CD4-positive, alpha-beta T cell (primary cell): ENCODE data around the gene TSKU. TPM values are rescaled to one million over a fixed set of nuclear protein-coding genes. Genes with fewer than 3 reads are reported as not detected.

ENCODE experiments used
- ATAC-seq: fragments of 200-7000 bp; cut with Tn5 transposase; one replicate; pipeline ENCODE4 v1.10.0; 2022; ENCODE audit warnings: mild to moderate bottlenecking; ENCODE audit not compliant: poor library complexity
- CTCF ChIA-PET: fragments of 350-600 bp; sonication (Branson Sonifier 250); formaldehyde crosslinking; loops from one replicate; lab custom pipeline; 2021; ENCODE audit warnings: antibody characterized with exemption, inconsistent platforms; lab: Charles Lee
- POLR2A ChIA-PET: fragments of 350-600 bp; sonication (Branson Sonifier 250); formaldehyde crosslinking; loops from one replicate; lab custom pipeline; 2021; ENCODE audit warnings: antibody characterized with exemption, inconsistent platforms; lab: Charles Lee
- DNase-seq, 14 experiments: peaks; one replicate each; pipeline ENCODE4 v3.0.0-alpha.2; 2013 to 2020; ENCODE audit warnings: mixed read lengths in 2 of 14
- H3K27ac ChIP-seq, 2 donors: one replicate each; pipeline versions ENCODE4 v1.5.1 to v1.7.0; 2013; ENCODE audit warnings: low read length in 2 of 2, low read depth in 1 of 2, mild to moderate bottlenecking in 1 of 2
- H3K27me3 ChIP-seq, 2 experiments: 1 replicate in 1 of 2; 2 replicates in 1 of 2; pipeline versions ENCODE4 v1.6.1 to v1.7.0; 2013; ENCODE audit warnings: low read length in 2 of 2, control low read depth in 1 of 2, mild to moderate bottlenecking in 1 of 2, moderate library complexity in 1 of 2; ENCODE audit not compliant: insufficient read depth in 2 of 2, control insufficient read depth in 1 of 2
- H3K36me3 ChIP-seq: one replicate; pipeline ENCODE4 v1.6.1; 2013; ENCODE audit warnings: low read length, control low read depth; ENCODE audit not compliant: insufficient read depth
- H3K4me1 ChIP-seq: one replicate; pipeline ENCODE4 v1.6.1; 2013; ENCODE audit warnings: low read length, control low read depth; ENCODE audit not compliant: insufficient read depth
- H3K4me3 ChIP-seq: one replicate; pipeline ENCODE4 v1.5.1; 2013; ENCODE audit warnings: mild to moderate bottlenecking, low read length, moderate library complexity
- H3K9me3 ChIP-seq, 2 experiments: 1 replicate in 1 of 2; 2 replicates in 1 of 2; pipeline versions ENCODE4 v1.6.1 to v1.7.0; 2013; ENCODE audit warnings: low read length in 2 of 2, mild to moderate bottlenecking in 2 of 2, control low read depth in 1 of 2, moderate library complexity in 1 of 2; ENCODE audit not compliant: control insufficient read depth in 1 of 2, insufficient read depth in 1 of 2
- H3K27ac Mint-ChIP-seq: one replicate; pipeline ENCODE4 v1.8.0; 2020; ENCODE audit warnings: mixed read lengths
- H3K27me3 Mint-ChIP-seq: one replicate; pipeline ENCODE4 v1.8.0; 2021; ENCODE audit warnings: mixed read lengths
- H3K36me3 Mint-ChIP-seq: one replicate; pipeline ENCODE4 v1.8.0; 2021; ENCODE audit warnings: low read depth, mixed read lengths
- H3K4me1 Mint-ChIP-seq: one replicate; pipeline ENCODE4 v1.8.0; 2021; ENCODE audit warnings: low read depth, mixed read lengths
- H3K4me3 Mint-ChIP-seq: one replicate; pipeline ENCODE4 v1.8.0; 2020; ENCODE audit warnings: mild to moderate bottlenecking, mixed read lengths
- H3K9me3 Mint-ChIP-seq: one replicate; pipeline ENCODE4 v1.8.0; 2020; ENCODE audit warnings: mixed read lengths
- CTCF ChIP-seq: fragments of 200-600 bp; IDR thresholded peaks from one replicate; pipeline ENCODE4 v1.8.0; 2022; ENCODE audit warnings: antibody characterized with exemption, mild to moderate bottlenecking
- intact Hi-C, 2 experiments: fragments of 100-400 bp; cut with DNase I in 1 of 2; cut with micrococcal nuclease in 1 of 2; formaldehyde crosslinking; loops; one replicate each; pipeline versions ENCODE4 v1.15.1 to v1.9.0; 2023 to 2025; cut with DNase I, micrococcal nuclease
- total RNA-seq, 174 experiments: library from RNA in 2 of 174; stranded (reverse) in 2 of 174; gene quantifications; one replicate each; pipeline ENCODE4 v1.2.3 and lab custom pipeline; 2021 to 2026

The TSKU gene
- total RNA-seq, 2 experiments from 2014 or later, result 0.06 TPM; not detected in 1

DNA sequence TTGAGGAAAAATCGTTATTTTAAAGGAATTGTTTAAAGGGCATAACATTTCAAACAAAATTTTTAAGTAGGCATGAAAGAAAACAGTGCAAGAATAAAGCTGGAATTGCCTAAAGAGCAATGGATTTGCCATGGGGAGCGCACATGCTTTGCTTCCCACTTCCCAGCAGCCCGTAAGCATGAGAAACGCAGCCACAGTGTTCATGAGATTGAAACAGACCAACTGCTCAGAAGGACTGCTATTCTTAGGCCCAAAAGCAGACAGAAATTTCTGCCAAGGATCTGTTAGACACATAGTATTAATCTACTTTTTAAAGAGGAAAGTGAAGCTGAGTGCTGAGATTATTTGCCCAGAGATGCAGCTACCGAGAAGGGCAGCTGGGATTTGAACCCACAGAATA is 34.2 kb upstream of the TSKU start:
- no peak overlapping the region for H3K27ac ChIP-seq
- Mint-ChIP-seq H3K27ac (no peak overlapping the region), H3K4me1 (no peaks in the 10 kb centered on the region), H3K36me3 (no peaks in the 10 kb centered on the region), H3K9me3 (no peaks in the 10 kb centered on the region), H3K27me3 (no peaks in the 10 kb centered on the region), H3K4me3 (no peak overlapping the region)
- no peaks in the 10 kb centered on the region for H3K4me1 ChIP-seq
- CTCF ChIA-PET, result no interaction called here
- no peaks in the 10 kb centered on the region for H3K9me3 ChIP-seq
- intact Hi-C loops, result no loop called here
- H3K27me3 ChIP-seq, result no peaks in the 10 kb centered on the region
- no peak overlapping the region for H3K4me3 ChIP-seq
- no peak for TF ChIP-seq CTCF
- POLR2A ChIA-PET, result no interaction called here
- H3K36me3 ChIP-seq, result no peaks in the 10 kb centered on the region
- ATAC-seq (no peak), DNase-seq (no peak)

GRCh38 chr11:76750067-76750466 is 33.1 kb upstream of the TSKU start:
- intact Hi-C loops, result no loop called here
- H3K4me3 Mint-ChIP-seq, result no peak overlapping the region
- Histone ChIP-seq H3K9me3 (no peaks in the 10 kb centered on the region), H3K4me1 (no peaks in the 10 kb centered on the region), H3K27me3 (no peaks in the 10 kb centered on the region), H3K36me3 (no peaks in the 10 kb centered on the region), H3K4me3 (no peak overlapping the region), H3K27ac (no peak overlapping the region)
- no peak for TF ChIP-seq CTCF
- POLR2A ChIA-PET, result no interaction called here
- H3K4me1 Mint-ChIP-seq, result no peaks in the 10 kb centered on the region
- no peak overlapping the region for H3K27ac Mint-ChIP-seq
- DNase-seq (no peak), ATAC-seq (no peak)
- no peaks in the 10 kb centered on the region for H3K36me3 Mint-ChIP-seq
- CTCF ChIA-PET, result no interaction called here
- H3K9me3 Mint-ChIP-seq, result no peaks in the 10 kb centered on the region
- no peaks in the 10 kb centered on the region for H3K27me3 Mint-ChIP-seq

DNA sequence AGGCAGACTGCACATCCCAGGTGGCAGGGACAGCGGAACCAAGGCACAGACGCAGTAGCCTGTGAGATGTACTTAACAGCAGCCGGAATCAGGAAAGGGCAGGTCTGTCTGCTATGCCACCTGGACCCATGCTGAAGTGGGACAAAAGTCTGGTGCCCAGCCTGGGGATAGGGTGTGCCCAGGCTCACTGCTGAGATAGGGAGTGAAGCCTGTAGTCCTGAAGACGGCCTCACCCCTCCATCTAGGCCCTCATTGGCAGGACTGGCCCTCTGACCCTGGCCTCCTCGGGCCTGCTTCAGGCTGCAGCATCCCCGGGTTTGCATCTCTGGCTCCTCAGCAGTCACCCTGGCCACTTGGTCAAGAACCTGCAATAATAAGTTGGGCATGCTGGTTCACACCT is 32.4 kb upstream of the TSKU start:
- POLR2A ChIA-PET, result no interaction called here
- H3K9me3 Mint-ChIP-seq, result no peaks in the 10 kb centered on the region
- no peaks in the 10 kb centered on the region for H3K4me1 Mint-ChIP-seq
- intact Hi-C loops, result no loop called here
- CTCF ChIA-PET, result no interaction called here
- Histone ChIP-seq H3K4me3 (no peak overlapping the region), H3K9me3 (no peaks in the 10 kb centered on the region), H3K36me3 (no peaks in the 10 kb centered on the region), H3K4me1 (no peaks in the 10 kb centered on the region), H3K27me3 (no peaks in the 10 kb centered on the region), H3K27ac (no peak overlapping the region)
- no peaks in the 10 kb centered on the region for H3K27me3 Mint-ChIP-seq
- TF ChIP-seq CTCF, result no peak
- no peak overlapping the region for H3K27ac Mint-ChIP-seq
- no peak overlapping the region for H3K4me3 Mint-ChIP-seq
- DNase-seq (no peak), ATAC-seq (no peak)
- no peaks in the 10 kb centered on the region for H3K36me3 Mint-ChIP-seq
